Neutrophil (primary cell): Measurements from ENCODE around the gene STK11IP.

ENCODE experiments used
- H3K27ac ChIP-seq: fragments of 200-600 bp; sonication (generic); 2 replicates; pipeline ENCODE4 v1.5.1; 2016; ENCODE audit warnings: mild to moderate bottlenecking, moderate library complexity
- H3K27me3 ChIP-seq: fragments of 200-600 bp; sonication (generic); 2 replicates; pipeline ENCODE4 v1.6.0; 2016; ENCODE audit warnings: mild to moderate bottlenecking
- H3K36me3 ChIP-seq: fragments of 200-600 bp; sonication (generic); 2 replicates; pipeline ENCODE4 v1.5.1; 2017
- H3K4me1 ChIP-seq, 2 experiments: fragments of 200-600 bp in 1 of 2; sonication (generic) in 1 of 2; 1 replicate in 1 of 2; 2 replicates in 1 of 2; pipeline versions ENCODE4 v1.5.1 to v1.6.1; 2013 to 2016; ENCODE audit warnings: low read depth in 1 of 2, low read length in 1 of 2, mild to moderate bottlenecking in 1 of 2, moderate library complexity in 1 of 2; ENCODE audit not compliant: control insufficient read depth in 1 of 2, insufficient read depth in 1 of 2
- H3K4me3 ChIP-seq, 2 experiments: fragments of 200-600 bp in 1 of 2; sonication (generic) in 1 of 2; 1 replicate in 1 of 2; 2 replicates in 1 of 2; pipeline ENCODE4 v1.5.1; 2013 to 2016; ENCODE audit warnings: low read depth in 1 of 2, low read length in 1 of 2, mild to moderate bottlenecking in 1 of 2, moderate library complexity in 1 of 2
- H3K9me3 ChIP-seq: fragments of 200-600 bp; sonication (generic); 2 replicates; pipeline ENCODE4 v1.5.1; 2016
- TF ChIP-seq, protein P1 (sequence below): fragments of 200-600 bp; sonication (generic); IDR thresholded peaks from 2 replicates; pipeline ENCODE4 v1.5.1; 2016; ENCODE audit warnings: antibody characterized with exemption

Gene STK11IP

DNA sequence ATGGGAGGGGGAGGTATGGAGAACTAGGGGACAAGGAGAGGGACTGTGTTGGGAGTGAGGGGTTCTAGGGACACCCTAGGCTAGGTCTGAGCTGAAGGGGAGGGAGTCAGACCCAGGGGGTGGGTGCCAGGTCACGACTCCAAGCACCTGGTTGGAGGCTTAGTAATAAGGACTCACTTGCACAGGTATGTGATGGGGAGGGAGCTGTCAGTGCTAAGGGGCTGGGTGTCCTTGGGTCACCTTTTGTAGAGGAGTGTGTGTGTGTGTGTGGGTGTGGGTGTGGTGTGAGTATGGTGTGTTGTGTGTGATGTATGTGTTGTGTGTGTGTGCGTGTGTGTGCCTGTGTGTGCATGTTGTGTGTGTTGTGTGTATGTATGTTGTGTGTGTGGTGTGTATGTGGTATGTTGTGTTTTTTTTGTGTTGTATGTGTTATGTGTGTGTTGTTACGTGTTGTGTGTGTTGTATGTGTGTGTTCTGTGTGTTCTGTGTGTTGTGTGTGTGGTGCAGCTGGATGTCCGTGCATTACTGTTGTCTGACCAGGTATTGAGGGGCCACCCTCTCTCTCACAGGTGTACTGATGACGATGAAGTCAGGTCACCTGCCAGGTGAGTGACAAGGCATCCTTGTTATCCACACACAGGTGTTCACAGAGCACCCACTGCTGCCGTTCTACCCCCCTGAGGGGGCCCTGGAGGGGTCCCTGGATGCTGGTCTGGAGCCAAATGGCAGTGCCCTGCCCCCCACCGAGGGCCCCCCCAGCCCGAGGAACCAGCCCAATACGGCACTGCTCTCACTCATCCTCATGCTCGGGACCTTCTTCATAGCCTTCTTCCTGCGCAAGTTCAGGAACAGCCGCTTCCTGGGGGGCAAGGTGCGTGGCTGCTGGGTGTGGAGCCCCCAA lies 39.5 kb downstream of the STK11IP start:
- Histone ChIP-seq H3K4me1 (no peaks in the 10 kb centered on the region), H3K36me3 (no peaks in the 10 kb centered on the region), H3K9me3 (no peaks in the 10 kb centered on the region), H3K4me3 (no peak overlapping the region), H3K27me3 (peaks cover 24% of the 10 kb centered on the region), H3K27ac (no peak overlapping the region)
- TF ChIP-seq, protein P1, sequence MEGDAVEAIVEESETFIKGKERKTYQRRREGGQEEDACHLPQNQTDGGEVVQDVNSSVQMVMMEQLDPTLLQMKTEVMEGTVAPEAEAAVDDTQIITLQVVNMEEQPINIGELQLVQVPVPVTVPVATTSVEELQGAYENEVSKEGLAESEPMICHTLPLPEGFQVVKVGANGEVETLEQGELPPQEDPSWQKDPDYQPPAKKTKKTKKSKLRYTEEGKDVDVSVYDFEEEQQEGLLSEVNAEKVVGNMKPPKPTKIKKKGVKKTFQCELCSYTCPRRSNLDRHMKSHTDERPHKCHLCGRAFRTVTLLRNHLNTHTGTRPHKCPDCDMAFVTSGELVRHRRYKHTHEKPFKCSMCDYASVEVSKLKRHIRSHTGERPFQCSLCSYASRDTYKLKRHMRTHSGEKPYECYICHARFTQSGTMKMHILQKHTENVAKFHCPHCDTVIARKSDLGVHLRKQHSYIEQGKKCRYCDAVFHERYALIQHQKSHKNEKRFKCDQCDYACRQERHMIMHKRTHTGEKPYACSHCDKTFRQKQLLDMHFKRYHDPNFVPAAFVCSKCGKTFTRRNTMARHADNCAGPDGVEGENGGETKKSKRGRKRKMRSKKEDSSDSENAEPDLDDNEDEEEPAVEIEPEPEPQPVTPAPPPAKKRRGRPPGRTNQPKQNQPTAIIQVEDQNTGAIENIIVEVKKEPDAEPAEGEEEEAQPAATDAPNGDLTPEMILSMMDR, result no peak

DNA sequence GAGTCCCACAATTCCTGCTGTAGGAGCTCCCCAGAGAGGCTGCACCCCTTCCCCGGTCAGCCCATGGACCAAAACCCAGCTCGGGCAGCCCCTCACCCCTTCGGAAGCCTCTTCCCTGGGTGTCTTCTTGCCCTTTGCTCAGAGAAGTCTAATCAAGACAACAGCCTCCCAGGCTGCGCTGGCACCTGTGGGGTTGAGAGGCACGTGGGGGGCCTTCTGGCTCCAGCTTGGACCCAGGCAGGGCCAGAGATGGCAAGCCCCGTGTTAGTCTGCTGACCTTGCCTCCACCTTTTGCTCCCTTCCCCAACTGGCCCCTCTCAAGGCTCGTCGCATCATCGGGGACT lies 40.2 kb downstream of the STK11IP start:
- TF ChIP-seq, protein P1, result no peak
- Histone ChIP-seq H3K4me3 (no peak overlapping the region), H3K27me3 (peaks cover 28% of the 10 kb centered on the region), H3K36me3 (no peaks in the 10 kb centered on the region), H3K4me1 (peaks cover 0 to 3% of the 10 kb centered on the region in 2 experiments), H3K9me3 (no peaks in the 10 kb centered on the region), H3K27ac (no peak overlapping the region)

DNA sequence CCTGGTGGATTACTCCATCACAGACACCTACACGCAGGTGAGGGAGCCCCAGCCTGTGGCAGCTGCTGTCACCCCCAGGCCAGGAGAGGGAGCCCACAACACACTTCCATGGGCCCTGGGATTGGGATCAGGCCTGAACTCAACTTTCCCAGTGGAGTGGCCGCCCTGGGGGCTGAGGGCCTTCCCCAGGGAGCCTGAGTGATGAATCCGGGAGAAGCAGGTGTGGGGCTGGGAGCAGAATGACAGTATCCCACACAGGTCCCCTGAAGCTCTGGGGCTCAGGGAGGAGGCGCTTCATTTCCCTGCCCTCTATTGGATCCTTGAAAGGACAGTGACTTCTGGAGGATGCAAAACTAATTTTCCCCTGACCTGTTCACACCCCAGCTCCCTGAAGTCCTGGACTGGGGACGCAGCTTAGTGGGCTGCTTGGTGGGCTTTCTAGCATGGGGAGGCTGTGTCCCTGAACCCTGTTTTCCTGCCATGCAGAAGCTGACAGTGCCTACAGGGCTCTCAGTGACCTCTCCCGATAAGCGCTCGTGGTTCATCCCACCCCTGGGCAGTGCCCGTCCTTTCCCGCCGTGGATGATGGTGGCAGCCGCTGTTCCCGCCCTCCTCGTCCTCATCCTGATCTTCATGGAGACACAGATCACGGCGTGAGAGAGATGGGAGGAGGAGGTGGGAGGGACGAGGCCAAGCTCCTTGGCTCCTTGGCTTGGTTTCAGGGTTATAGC lies 40.7 kb downstream of the STK11IP start:
- Histone ChIP-seq H3K4me3 (no peak overlapping the region), H3K4me1 (peaks cover 0 to 8% of the 10 kb centered on the region in 2 experiments), H3K36me3 (no peaks in the 10 kb centered on the region), H3K27me3 (peaks cover 28% of the 10 kb centered on the region), H3K9me3 (no peaks in the 10 kb centered on the region), H3K27ac (no peak overlapping the region)
- TF ChIP-seq, protein P1, result no peak

DNA sequence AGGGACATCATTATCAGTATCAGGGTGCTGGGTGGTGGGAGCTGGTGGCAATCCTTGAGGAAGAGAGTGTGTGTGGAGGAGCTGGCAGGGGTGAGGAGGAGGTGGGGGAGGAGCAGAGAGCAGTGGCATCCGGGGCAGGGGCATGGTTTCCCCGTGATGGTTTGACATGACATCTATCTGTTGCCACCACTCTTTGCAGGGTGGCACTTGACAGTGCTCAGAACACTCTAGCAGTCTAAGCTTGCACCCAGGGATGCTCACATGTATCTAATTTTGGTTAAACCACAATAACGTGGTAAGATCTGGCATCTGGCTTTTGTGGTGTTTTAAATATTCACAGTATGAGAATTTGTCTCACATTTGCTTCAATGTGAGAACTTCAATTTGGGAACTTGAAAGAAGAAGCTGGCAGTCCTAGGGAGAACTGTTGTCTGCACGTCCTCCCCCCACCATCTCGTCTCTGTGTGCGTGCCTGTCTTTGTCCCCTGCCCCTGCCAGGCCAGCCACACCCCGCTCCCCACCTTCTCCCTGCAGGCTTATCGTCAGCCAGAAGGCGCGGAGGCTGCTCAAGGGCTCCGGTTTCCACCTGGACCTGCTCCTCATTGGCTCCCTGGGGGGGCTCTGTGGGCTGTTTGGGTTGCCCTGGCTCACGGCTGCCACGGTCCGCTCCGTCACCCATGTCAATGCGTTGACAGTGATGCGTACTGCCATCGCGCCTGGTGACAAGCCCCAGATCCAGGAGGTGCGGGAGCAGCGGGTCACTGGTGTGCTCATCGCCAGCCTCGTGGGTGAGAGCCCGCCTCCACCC lies 41.5 kb downstream of the STK11IP start:
- no peak overlapping the region for H3K27ac ChIP-seq
- no peak overlapping the region for H3K4me3 ChIP-seq
- H3K9me3 ChIP-seq, result no peaks in the 10 kb centered on the region
- peaks cover 28% of the 10 kb centered on the region for H3K27me3 ChIP-seq
- H3K4me1 ChIP-seq, result peaks cover 0 to 8% of the 10 kb centered on the region in 2 experiments
- H3K36me3 ChIP-seq, result no peaks in the 10 kb centered on the region
- TF ChIP-seq, protein P1, result no peak

DNA sequence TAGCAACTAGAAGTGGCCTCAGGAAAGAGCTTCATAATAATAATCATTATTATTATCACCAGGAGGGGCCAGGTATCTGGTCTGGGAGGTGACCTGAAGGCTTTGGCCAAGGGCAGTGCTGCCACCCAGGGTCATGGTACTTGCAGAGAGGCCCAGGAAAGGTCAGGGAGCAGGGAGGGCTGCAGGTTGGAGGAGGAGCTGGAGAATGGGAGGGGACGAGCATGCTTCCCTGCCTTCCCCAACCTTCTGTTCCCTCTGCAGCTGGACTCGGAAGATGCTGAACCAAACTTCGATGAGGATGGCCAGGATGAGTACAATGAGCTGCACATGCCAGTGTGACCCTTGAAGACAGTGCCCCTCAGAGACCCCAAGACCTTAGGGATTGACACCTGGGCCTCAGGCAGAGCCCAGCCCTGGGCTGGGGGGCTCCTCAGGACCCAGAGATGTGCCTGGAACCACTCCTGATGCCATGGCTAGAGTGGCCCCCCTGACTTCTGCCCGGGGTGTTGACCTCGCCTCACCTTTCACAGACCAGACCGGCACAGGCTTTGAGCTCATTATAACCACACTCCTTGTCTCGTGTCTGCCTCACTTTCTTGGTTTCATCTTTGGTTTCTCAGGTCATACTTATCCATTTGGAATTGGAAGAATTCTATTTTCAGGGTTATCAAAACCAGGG lies 43.9 kb downstream of the STK11IP start:
- no peaks in the 10 kb centered on the region for H3K9me3 ChIP-seq
- no peaks in the 10 kb centered on the region for H3K36me3 ChIP-seq
- peaks cover 32% of the 10 kb centered on the region for H3K27me3 ChIP-seq
- TF ChIP-seq, protein P1, result no peak
- H3K4me3 ChIP-seq, result no peak overlapping the region
- no peak overlapping the region for H3K27ac ChIP-seq
- H3K4me1 ChIP-seq, result peaks cover 0 to 8% of the 10 kb centered on the region in 2 experiments
